ENCODE data around the gene IL17B.
"Not testable (repeated sequence)": the region's sequence is repeated elsewhere in the genome, so short reads cannot be mapped to it uniquely, and the experiment has no call there.

DNA sequence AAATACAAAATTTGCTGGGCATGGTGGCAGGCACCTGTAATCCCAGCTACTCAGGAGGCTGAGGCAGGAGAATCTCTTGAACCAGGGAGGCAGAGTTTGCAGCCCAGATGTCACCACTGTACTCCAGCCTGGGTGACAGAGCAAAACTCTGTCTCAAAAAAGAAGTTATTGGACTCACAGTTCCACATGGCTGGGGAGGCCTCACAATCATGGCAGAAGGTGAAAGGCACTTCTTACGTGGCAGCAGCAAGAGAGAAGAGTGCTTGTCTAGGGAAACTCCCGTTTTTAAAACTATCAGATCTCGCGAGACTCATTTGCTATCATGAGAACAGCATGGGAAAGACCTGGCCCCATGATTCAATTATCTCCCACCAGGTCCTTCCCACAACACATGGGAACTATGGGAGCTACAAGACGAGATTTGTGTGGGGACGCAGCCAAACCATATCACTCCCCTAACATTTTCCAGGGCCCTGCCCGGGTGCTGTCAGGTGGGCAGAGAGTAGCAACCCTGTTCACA is 19.7 kb upstream of the IL17B start:
- not testable (repeated sequence) for TF ChIP-seq EZH2 (IDR thresholded peaks at IDR 0.05); POLR2AphosphoS5 (IDR thresholded peaks at IDR 0.05; ENCODE audit: borderline replicate concordance, low read depth, low read length); FOXP2 (optimal IDR thresholded peaks at IDR 0.05; ENCODE audit: control extremely low read depth, extremely low read length, insufficient read depth)

All from SK-N-MC (cell line).